ENCODE measurements around the gene ERAS.
"Not testable (repeated sequence)": the region's sequence is repeated elsewhere in the genome, so short reads cannot be mapped to it uniquely, and the experiment has no call there.

The ERAS gene

GRCh38 chrX:48794911-48795515 is 31.3 kb upstream of the ERAS start:
- no peak for DNase-seq (ENCODE audit: low read depth)

GRCh38 chrX:48798318-48798717 is 28.0 kb upstream of the ERAS start:
- no peak for DNase-seq (ENCODE audit: low read depth)

DNA sequence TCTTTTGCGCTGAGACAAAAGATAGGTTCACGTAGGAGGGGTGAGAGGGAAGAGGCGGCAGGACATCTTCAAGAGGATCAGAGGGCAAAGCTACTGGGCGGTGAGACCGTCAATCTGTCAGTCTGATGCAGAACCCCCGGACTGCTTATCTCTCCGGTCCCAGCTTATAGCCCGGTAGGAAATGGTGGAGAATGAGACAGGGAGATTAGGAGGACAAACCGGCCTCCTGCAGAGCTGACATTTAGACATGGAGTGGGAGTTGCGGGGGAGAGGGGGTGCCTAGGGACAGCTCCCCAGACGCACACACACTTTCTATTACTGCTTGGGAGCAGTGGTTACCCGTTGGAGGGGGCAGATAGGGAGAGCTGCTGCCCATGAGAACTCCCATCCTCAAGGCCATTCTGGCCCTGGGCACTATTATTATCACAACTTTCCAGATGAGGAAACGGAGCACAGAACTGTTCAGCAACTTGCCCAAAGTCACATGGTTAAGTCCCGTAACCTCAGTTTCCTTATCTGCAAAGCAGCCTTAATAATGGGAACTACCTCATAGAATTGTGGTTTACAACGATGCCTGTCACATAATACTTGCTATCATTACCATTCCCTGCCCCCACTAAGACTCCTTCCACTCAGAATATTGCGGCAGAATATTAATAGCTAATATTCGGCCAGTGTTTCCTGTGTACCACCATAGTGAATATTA is 25.6 kb upstream of the ERAS start:
- DNase-seq (ENCODE audit: low read depth) = no peak

- peak; percentile 78 for DNase-seq (ENCODE audit: low read depth)
Observed at GRCh38 chrX:48801280-48802088, 24.8 kb upstream of the ERAS start, which contains the start of gene HDAC6. TSS of gene HDAC6 (plus strand) at chrX:48802067. CDS start at chrX:48802693, 626 bp downstream.

- DNase-seq (ENCODE audit: low read depth) = peak; percentile 41
Observed at GRCh38 chrX:48802089-48802904, 24.0 kb upstream of the ERAS start.

DNA sequence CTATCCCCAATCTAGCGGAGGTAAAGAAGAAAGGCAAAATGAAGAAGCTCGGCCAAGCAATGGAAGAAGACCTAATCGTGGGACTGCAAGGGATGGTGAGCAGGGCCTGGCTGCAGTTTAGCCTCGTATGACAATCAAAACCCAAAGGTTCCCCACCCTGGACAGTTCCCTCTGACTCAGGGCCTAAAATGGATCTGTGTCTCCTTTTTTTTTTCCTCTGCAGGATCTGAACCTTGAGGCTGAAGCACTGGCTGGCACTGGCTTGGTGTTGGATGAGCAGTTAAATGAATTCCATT is 23.5 kb upstream of the ERAS start:
- no peak for DNase-seq (ENCODE audit: low read depth)

DNA sequence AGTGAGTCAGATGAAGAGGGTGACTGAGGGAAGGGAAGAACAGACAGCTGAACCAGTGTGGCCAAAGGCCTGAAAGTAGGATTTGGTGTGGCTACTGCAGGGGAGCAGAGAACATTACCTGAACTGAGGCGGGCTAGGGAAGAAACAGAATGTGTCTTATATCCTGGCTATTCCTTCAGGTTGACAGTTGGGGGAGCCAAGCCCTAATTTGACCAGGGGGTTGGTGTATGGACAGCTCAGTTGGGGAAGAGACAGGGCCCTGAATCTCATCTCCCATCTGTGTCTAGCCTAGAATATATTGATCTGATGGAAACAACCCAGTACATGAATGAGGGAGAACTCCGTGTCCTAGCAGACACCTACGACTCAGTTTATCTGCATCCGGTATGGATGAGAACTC is 20.2 kb upstream of the ERAS start:
- no peak for DNase-seq (ENCODE audit: low read depth)

DNA sequence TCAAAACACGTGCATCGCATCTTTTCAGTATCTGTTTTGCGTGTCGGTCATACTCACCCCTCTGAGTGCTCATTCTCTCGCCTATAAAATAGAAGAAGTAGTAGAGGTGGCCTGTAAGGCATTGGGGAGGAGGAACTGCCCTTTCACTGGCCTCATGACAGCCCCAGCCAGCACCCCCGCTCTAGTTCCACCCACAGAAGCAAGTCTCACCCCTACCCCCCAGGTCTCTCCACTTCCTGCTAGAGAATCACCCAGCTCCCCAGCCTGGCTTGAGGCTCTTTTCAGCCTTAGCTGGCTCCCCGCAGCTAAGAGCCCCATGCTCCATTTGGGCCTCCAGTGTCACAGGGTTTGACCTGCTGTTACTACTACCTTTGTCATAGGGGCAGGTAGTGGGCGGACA is 12.7 kb upstream of the ERAS start:
- DNase-seq (ENCODE audit: low read depth) = no peak

DNA sequence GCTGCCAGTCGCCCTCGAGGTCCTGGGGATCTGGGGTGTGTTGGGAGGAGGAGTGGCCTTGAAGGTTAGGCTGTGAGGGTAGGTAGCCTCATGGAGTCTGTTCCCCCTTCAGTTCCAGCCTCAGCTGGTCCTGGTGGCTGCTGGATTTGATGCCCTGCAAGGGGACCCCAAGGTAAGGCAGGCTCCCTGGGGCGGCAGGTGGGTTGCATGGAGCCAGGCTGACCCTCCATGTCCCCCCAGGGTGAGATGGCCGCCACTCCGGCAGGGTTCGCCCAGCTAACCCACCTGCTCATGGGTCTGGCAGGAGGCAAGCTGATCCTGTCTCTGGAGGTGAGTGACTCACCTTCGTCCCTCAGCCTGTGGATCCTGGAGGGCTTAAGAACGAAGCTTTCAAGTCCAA is 11.6 kb upstream of the ERAS start:
- no peak for DNase-seq (ENCODE audit: low read depth)

DNA sequence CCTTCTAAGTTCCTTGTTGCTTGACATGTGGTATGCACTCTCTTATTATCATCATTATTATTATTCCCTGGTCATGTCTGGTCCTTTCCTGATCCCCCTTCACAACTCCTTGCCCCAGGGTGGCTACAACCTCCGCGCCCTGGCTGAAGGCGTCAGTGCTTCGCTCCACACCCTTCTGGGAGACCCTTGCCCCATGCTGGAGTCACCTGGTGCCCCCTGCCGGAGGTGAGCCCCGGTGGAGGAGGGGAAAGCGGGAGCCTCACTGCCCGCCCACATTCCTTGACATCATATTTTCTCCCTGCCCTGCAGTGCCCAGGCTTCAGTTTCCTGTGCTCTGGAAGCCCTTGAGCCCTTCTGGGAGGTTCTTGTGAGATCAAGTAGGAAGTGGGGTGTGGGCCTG is 11.0 kb upstream of the ERAS start:
- no peak for DNase-seq (ENCODE audit: low read depth)

DNA sequence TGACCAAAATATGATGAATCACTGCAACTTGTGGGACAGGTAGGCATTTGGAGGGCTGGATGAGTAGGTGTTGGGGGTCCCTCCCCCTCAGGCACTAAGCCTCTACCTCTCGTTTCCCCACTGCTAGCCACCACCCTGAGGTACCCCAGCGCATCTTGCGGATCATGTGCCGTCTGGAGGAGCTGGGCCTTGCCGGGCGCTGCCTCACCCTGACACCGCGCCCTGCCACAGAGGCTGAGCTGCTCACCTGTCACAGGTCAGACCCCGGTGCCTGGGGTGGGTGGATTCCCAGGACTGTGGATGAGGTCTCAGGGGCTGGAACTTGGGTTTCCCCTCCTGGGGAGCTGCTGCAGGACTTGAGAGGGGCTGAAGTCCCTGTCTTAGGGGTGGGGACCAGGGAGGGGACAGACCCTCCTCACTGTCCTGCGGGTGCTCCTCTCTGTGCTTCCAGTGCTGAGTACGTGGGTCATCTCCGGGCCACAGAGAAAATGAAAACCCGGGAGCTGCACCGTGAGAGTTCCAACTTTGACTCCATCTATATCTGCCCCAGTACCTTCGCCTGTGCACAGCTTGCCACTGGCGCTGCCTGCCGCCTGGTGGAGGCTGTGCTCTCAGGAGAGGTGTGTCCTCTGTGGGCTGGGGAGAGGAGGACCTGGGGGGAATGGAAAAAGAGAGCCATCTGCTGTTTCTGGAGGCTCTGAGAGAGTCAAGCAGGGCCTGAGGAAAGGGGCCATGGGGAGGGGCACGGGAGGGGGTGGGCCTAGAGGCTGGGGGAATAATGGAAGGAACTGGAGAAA is 10.1 kb upstream of the ERAS start:
- DNase-seq (ENCODE audit: low read depth) = no peak

DNA sequence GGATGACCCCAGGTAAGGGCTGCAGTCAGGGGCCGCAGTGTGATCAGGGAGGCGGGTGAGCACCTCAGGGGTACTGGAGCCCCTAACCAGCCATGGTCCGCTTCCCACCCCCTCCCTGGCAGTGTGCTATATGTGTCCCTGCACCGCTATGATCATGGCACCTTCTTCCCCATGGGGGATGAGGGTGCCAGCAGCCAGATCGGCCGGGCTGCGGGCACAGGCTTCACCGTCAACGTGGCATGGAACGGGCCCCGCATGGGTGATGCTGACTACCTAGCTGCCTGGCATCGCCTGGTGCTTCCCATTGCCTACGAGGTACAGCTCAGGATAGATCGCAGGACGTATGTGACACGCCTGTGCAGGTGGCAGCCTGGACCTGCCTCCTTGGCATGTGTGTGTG is 8.2 kb upstream of the ERAS start:
- no peak for DNase-seq (ENCODE audit: low read depth)

- DNase-seq (ENCODE audit: low read depth) = no peak
Observed at GRCh38 chrX:48818866-48819265, 7.4 kb upstream of the ERAS start.

DNA sequence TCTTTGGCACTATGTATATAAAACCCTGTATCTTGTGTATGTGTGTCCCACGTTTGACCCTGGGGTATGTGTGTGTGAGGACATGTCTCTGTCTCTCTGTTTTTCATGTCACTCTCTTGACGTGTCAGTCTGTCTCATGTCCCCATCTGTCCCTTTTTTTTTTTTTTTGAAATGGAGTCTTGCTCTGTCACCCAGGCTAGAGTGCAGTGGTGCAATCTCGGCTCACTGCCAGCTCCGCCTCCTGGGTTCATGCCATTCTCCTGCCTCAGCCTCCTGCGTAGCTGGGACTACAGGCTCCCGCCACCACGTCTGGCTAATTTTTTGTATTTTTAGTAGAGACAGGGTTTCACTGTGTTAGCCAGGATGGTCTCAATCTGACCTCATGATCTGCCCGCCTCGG is 6.9 kb upstream of the ERAS start:
- not testable (repeated sequence) for DNase-seq (ENCODE audit: low read depth)

- no peak for DNase-seq (ENCODE audit: low read depth)
Observed at GRCh38 chrX:48823053-48823452, 3.3 kb upstream of the ERAS start.

- DNase-seq (ENCODE audit: low read depth) = no peak
Observed at GRCh38 chrX:48824066-48824465, 2.2 kb upstream of the ERAS start.

- no peak for DNase-seq (ENCODE audit: low read depth)
Observed at GRCh38 chrX:48826876-48827653, 752 bp downstream of the ERAS start.

DNA sequence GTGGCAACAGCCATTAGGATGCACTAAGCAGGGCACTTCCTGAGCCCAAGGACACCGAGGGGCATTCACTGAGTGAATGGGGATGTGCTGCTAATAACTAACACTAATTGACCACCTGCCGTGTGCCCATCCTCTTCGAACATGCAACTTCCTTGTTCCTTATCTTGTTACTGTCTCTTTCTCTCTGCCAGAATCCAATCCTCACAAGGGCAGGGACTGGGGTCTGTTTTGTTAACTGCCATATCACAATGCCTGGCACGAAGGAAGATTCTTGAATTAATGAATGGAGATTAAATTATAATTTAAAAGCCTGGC is 1.3 kb downstream of the ERAS start:
- no peak for DNase-seq (ENCODE audit: low read depth)

- DNase-seq (ENCODE audit: low read depth) = no peak
Observed at GRCh38 chrX:48829016-48829735, 2.9 kb downstream of the ERAS start.

- no peak for DNase-seq (ENCODE audit: low read depth)
Observed at GRCh38 chrX:48831136-48831908, 5.0 kb downstream of the ERAS start.

All from stimulated activated CD8-positive, alpha-beta memory T cell treated with anti-CD3 and anti-CD28 coated beads, Interleukin-7, amount 100 ng/mL, for 24 hours (primary cell).